CD4-positive, alpha-beta T cell treated with Interferon alpha-2 for 1 hour (primary cell): ENCODE measurements around the gene RAB44.

Source experiments
- DNase-seq, 2 donors: peaks; one replicate each; pipeline ENCODE4 v3.0.0-alpha.2; 2020 to 2022

The RAB44 gene

DNA sequence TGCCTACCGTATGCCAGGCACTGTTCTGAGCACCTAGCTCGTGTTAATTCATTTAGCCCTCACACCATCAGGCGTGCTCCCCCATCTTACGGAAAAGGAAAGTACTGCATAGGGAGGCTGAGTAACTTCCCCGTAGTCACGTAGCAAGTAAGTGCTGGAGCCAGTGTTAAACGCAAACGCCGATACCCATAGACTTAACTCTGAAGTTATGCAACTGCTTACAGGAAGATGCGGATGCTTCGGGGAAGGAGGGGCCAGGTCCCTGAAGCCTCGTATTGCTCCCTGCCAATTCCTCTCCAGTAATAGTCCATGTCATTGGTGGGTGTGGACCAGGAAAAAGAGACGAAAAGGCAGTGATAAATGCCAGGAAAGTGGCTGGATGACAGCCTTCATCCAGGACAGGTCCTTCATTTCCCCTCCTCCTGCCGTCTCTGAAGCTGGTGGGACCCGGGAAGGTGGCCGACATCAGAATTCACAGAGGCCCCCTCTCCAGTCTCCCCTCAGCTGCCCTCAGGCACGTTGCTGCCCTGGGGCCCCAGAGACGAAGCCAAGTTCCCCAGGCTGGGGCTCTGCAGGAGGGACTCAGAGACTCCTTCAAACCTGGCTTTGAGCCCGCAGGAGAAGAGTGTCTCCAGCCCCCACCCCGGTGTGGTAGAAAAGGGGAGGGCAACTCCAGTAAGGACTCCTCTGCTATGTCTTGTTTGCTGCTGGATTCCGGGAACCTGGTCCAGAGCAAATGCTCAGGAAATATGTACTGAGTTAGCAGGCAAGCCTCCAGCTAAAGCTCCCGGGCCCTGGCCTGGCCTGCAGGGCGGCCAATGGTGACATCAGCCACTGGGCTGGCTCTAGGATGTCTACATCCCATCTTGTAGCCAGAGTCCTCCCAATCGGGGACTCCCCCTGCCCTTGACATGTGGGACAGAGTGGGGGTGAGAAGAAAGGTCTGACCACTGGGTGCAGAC lies 37.8 kb downstream of the RAB44 start:
- peak; percentile 58 to 74 for DNase-seq

DNA sequence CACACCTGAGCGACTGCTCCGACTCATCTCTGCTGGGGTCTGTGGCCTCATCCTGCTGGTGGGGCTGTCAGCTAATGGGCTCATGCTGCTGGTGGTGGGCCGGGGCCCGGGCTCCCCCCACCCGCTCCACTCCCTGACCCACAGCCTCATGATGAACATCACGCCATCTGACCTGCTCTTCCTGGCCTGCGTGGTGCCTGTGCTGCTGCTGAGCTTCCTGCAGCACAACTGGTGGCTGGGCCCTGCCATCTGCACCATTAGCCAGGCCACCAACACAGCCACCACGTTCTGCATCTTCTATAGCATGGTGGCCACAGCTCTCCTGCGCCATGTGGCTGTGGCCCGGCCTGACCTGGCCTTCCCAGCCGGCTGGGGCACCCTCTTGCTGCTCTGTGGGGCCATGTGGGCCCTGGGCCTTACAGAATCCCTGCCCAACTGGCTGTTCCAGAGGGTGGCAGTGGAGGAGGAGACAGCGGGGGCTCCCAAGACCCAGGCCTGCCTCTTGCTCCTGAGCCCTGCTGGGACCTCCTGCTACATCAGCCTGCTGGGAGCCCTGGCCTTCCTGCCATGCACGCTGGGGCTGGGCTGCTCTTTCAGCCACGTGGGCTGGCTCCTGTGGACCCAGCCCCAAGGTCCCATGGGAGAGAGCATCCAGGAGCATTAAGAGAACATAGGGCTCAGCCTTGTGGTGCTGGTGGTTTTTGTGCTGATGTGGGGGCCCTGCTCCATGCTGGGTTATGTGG lies 39.6 kb downstream of the RAB44 start:
- DNase-seq: no peak

DNA sequence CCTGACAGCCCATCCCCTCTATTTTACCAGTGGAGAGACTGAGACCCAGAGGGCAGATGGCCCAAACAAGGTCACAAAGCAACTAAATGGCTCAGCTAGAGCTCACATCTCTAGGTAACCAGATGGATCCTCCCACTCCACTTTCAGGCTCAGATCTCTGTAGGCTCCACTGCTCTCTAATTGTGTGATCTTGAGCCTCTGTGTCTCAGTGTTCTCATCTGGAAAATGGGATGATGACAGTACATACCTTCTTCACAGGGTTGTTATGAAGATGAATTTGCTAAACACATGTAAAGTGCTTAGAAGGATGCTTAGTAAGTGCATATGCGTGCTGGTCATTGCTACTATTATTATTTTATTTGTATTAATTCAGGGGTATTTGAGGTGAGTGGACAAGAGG lies 40.5 kb downstream of the RAB44 start:
- no peak for DNase-seq

DNA sequence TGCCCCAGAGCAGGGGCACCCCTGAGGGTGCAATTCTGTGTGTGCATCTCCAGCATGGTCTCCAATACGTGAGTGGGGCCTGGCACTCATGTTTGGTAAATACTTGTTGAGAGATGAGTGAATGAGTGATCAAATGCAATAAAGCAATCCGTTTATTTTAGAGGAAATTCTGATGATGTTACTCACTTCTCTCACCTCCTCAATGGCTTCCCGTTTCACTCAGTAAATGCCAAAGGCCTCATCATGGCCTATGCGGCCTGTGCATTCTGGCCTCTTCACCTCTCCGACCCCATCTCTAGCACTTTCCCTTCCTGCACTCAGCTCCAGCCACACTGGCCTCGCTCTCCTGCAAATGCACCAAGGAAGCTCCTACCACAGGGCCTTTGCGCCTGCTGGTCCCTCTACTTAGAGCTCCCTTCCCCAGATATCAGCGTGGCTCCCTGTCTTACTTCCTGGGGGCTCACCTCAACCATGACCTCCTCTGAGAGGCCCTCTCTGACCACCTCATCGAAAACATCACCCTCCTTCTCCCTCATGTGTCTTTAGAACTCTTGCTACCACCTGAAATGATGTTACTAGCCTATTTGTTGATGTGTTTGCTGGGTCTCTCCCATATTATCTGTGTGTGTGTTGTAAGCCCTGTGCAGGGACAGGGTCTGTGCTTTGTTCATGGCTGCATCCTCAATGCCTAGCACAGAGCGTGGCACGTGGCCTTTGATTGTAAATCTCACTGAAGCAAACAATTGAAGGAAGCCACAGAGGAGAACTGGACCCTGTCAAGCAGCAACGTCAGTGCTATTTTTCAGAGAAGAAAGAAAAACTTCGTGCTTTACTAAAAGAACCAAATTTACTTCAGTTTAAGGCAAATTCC lies 42.6 kb downstream of the RAB44 start:
- DNase-seq: no peak

GRCh38 chr6:36740818-36741179 lies 43.2 kb downstream of the RAB44 start:
- no peak for DNase-seq

DNA sequence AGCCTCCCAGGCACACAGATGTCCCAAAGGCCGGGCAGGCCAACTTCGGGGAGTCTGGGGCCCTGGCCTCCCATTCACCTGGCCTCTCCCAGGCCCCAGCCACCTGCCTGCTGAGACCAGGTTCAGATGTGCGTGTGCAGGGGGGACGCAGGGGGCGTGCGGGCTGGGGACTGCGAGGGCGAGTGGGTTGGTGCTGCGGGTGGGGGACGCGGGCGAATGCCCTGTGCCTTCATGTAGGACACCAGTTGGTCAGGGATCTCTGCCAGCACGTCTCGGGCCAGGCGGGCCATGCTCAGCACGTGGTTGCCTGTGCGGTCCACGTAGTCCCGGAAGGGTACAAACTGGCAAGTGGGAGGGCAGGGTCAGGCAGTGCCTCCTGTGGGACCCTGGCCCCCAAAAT lies 44.5 kb downstream of the RAB44 start:
- DNase-seq: no peak

GRCh38 chr6:36743032-36743431 lies 45.4 kb downstream of the RAB44 start:
- DNase-seq: no peak

DNA sequence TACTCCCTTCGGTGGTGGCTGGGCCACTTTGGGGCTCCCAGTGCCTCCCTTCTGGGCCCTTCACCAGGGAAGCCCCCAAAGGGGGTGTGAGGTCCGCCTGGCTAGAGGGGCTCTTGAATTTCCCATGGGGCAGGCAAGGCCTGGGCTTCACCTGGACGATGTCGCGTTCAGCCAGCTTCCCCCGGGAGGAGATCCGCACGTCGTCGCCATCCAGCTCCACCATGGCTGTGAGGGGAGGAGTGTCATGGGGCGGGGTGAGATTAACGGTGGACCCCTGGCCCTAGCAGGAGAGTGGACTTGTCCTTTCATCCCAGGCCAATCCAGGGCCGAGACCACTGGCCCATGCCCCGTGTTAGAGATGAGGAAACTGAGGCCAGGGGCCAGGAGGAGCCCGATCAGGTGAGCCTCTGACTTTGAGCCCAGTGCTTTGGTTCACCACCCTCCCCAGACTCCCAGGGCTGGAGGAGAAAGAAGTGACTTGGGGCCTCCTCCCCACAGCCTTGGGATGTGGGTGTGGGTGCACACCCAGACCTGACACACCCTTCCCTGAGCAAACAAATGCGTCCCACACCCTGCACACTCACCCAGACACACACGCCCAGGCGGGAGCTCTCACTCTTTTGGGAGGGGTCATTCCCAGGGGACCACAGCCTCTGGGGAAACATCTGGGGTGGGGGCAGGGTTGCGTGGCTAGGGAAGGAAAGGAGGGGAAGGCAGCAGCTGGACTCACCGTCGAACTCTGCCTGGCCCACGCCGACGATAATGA lies 46.1 kb downstream of the RAB44 start:
- no peak for DNase-seq

- DNase-seq: no peak
These were observed 46.7 kb downstream of the RAB44 start for GRCh38 chr6:36744304-36744673.

GRCh38 chr6:36745283-36745682 lies 47.7 kb downstream of the RAB44 start:
- no peak for DNase-seq

DNA sequence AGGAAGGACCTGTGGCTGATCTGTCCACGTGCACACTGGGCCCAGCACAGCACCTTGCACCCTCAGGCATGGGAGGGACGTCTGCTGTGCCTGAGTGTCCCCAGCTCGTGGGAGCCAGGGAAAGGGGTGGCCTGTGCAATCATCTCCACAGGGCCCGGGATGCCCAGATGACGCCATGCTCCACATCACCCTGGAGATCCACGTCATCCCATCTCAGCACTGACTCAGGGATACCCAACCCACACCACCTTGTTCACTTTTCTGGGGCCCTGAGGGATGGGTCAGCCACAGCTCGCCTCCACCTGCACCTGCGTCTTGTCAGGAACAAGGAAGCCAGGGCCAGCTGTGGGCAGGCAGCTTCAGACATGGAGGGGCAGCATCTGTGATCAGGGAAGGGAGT lies 48.2 kb downstream of the RAB44 start:
- DNase-seq: no peak

GRCh38 chr6:36746251-36746650 lies 48.6 kb downstream of the RAB44 start:
- no peak for DNase-seq

GRCh38 chr6:36749829-36750489 lies 52.3 kb downstream of the RAB44 start:
- no peak for DNase-seq

DNA sequence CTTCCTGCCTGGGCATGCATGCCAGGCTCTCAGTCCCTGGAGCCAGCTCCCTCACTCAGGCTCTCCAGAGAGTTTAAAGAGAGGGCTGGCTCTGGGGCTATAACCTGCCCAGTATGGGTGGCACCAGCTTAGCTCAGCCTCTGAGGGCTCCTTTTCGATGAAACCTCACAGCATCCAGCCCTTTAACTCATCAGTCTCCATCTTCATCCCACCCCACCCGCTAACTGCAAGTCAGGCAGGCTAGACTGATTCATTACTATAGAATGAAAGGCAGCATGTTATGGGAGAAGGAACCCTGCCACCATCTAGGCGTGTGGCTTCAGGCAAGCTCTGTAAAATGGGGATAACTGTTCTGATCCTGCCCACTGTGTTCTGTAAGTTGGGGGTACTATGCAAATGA lies 53.5 kb downstream of the RAB44 start:
- no peak for DNase-seq

DNA sequence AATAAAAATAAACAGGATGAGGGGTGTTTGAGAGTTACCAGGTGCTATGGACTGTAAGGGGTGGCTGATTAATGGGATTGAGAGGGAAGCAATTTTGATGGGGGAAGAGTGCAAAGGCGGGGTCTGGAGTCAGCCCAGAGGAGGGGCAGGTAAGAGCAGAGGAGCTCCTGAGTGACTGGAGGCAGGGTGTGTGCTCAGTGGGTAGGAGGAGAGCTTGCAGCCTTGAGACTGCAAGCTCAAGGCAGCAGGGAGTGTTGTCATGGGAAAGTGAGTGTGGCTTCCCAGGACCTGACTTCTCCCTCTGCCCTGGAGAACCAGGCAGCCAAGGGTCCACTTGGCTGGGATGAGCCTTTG lies 54.2 kb downstream of the RAB44 start:
- no peak for DNase-seq

- DNase-seq: peak in 1 of 2 donors; percentile 30
These were observed 54.7 kb downstream of the RAB44 start for GRCh38 chr6:36752187-36752885.

GRCh38 chr6:36752886-36753506 lies 55.4 kb downstream of the RAB44 start:
- peak; percentile 36 to 73 for DNase-seq

- peak in 1 of 2 donors; percentile 37 for DNase-seq
These were observed 56.2 kb downstream of the RAB44 start for GRCh38 chr6:36753671-36754405.

DNA sequence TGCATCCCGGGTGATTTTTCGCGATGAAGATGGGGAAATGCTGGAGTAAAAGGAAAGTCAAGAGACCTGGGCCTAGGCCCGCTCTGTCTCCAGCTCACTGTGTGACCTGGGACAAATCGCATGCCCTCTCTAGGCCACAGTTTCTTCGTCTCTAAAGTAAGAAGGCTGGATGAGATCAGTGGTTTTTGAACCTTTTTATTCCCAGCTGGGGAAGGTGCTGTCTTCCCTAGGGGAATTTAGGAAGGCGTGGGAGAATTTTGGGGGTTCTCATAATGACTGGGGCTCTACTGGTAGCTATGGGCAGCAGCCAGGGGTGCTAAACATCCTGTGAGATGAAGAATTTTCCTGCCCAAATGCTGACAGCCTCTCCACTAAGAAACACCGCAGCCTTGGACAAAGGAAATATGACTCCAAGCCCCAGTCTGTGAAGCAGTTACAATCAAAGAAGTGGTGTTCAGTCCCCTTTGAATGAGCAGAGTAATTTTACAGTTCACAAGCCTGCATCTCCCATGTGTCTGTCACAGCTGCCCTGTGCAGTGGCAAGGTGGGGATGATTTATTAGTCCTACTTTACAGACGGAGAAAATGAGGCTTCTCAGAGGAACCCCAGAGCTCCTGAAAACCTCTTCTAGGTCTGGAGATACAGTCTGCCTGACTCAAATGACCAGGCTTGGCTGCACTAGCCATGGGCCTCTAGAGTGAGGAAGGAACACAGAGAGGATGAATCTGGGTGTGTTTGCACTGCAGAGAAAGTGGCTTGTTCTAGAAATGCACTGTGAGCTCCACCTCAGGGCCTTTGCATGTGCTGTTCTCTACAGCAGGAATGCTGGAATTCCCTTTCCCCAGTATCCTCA lies 57.2 kb downstream of the RAB44 start:
- no peak for DNase-seq
